ENCODE results near the gene ATP1A3.

ATP1A3 gene

GRCh38 chr19:41928754-41929535, 65.1 kb downstream of the ATP1A3 start:
- Histone ChIP-seq H3K23ac (ENCODE audit: low read length in 2 of 2) (peak overlapping the region in 1 of 2 experiments; percentile 0), H3K27ac (ENCODE audit: low read length, poor library complexity, severe bottlenecking) (no peak overlapping the region), H2BK15ac (ENCODE audit: low read depth, poor library complexity, severe bottlenecking) (no peak overlapping the region), H2AFZ (ENCODE audit: low read depth, low read length) (peak overlapping the region; percentile 32), H3K4me1 (ENCODE audit: control insufficient read depth, insufficient read depth, low read depth, low read length) (peaks cover 15% of the 10 kb centered on the region), H3K79me1 (replicated peaks; ENCODE audit: low read length, poor library complexity, severe bottlenecking) (no peaks in the 10 kb centered on the region), H4K91ac (ENCODE audit: low read length) (no peak overlapping the region), H3K4ac (ENCODE audit: low read depth in 1 of 2, low read length in 2 of 2) (no peak overlapping the region), H2BK120ac (ENCODE audit: low read depth, low read length) (no peak overlapping the region), H3K36me3 (ENCODE audit: control insufficient read depth in 1 of 2, insufficient read depth in 2 of 2, low read depth in 1 of 2, low read length in 2 of 2) (no peaks in the 10 kb centered on the region), H3K4me3 (ENCODE audit: insufficient read depth in 1 of 2, low read depth in 1 of 2, low read length in 2 of 2) (peak overlapping the region; percentile 33 to 46), H2BK12ac (ENCODE audit: low read length in 2 of 2) (peak overlapping the region in 1 of 2 experiments; percentile 3), H3K14ac (ENCODE audit: low read length in 2 of 2) (peak overlapping the region in 1 of 2 experiments; percentile 78), H3K9me3 (ENCODE audit: control insufficient read depth, low read length) (peaks cover 6% of the 10 kb centered on the region), H3K9ac (ENCODE audit: low read length) (no peak overlapping the region), H2AK5ac (ENCODE audit: low read length, severe bottlenecking) (no peak overlapping the region), H3K4me2 (ENCODE audit: low read length, poor library complexity, severe bottlenecking) (peak overlapping the region; percentile 56), H2BK5ac (ENCODE audit: low read depth, low read length, poor library complexity, severe bottlenecking) (no peak overlapping the region), H4K8ac (ENCODE audit: low read length) (no peak overlapping the region), H3K27me3 (ENCODE audit: control insufficient read depth in 1 of 2, insufficient read depth in 1 of 2, low read length in 2 of 2) (peaks cover 88 to 90% of the 10 kb centered on the region in 2 experiments), H3K18ac (ENCODE audit: low read depth in 1 of 2, low read length in 2 of 2) (peak overlapping the region in 1 of 2 experiments; percentile 54)
- WGBS, result 6% methylated on average over 28 of the region's 29 CpGs
- no peak for DNase-seq

- Histone ChIP-seq H4K91ac (ENCODE audit: low read length) (no peak within 1 kb of the TSS), H3K4me3 (ENCODE audit: insufficient read depth in 1 of 2, low read depth in 1 of 2, low read length in 2 of 2) (peak within 1 kb of the TSS; percentile 46 to 56), H3K9me3 (ENCODE audit: control insufficient read depth, low read length) (peaks cover 6% of the 10 kb centered on the region), H2BK12ac (ENCODE audit: low read length in 2 of 2) (peak within 1 kb of the TSS in 1 of 2 experiments; percentile 3), H2BK120ac (ENCODE audit: low read depth, low read length) (no peak within 1 kb of the TSS), H2BK5ac (ENCODE audit: low read depth, low read length, poor library complexity, severe bottlenecking) (no peak within 1 kb of the TSS), H2AK5ac (ENCODE audit: low read length, severe bottlenecking) (no peak within 1 kb of the TSS), H3K4ac (ENCODE audit: low read depth in 1 of 2, low read length in 2 of 2) (no peak within 1 kb of the TSS), H3K4me1 (ENCODE audit: control insufficient read depth, insufficient read depth, low read depth, low read length) (peaks cover 15% of the 10 kb centered on the region), H3K18ac (ENCODE audit: low read depth in 1 of 2, low read length in 2 of 2) (peak within 1 kb of the TSS in 1 of 2 experiments; percentile 54), H3K4me2 (ENCODE audit: low read length, poor library complexity, severe bottlenecking) (peak within 1 kb of the TSS; percentile 87), H3K9ac (ENCODE audit: low read length) (no peak within 1 kb of the TSS), H3K79me1 (replicated peaks; ENCODE audit: low read length, poor library complexity, severe bottlenecking) (no peaks in the 10 kb centered on the region), H2AFZ (ENCODE audit: low read depth, low read length) (peak within 1 kb of the TSS; percentile 55), H3K14ac (ENCODE audit: low read length in 2 of 2) (peak within 1 kb of the TSS in 1 of 2 experiments; percentile 78), H2BK15ac (ENCODE audit: low read depth, poor library complexity, severe bottlenecking) (no peak within 1 kb of the TSS), H3K27me3 (ENCODE audit: control insufficient read depth in 1 of 2, insufficient read depth in 1 of 2, low read length in 2 of 2) (peaks cover 85 to 86% of the 10 kb centered on the region in 2 experiments), H3K27ac (ENCODE audit: low read length, poor library complexity, severe bottlenecking) (no peak within 1 kb of the TSS), H3K23ac (ENCODE audit: low read length in 2 of 2) (peak within 1 kb of the TSS in 1 of 2 experiments; percentile 0), H4K8ac (ENCODE audit: low read length) (no peak within 1 kb of the TSS), H3K36me3 (ENCODE audit: control insufficient read depth in 1 of 2, insufficient read depth in 2 of 2, low read depth in 1 of 2, low read length in 2 of 2) (no peaks in the 10 kb centered on the region)
- DNase-seq, result no peak
- under 1% methylated on average over 36 of the region's 49 CpGs for WGBS
Measured at GRCh38 chr19:41928221-41928683, 65.8 kb downstream of the ATP1A3 start, which contains the start of gene ERFL. TSS of gene ERFL (minus strand) at chr19:41928449. CDS start at chr19:41912919, 15,530 bp downstream.

GRCh38 chr19:41927497-41928192, 66.4 kb downstream of the ATP1A3 start:
- DNase-seq, result no peak
- Histone ChIP-seq H2BK15ac (ENCODE audit: low read depth, poor library complexity, severe bottlenecking) (no peak overlapping the region), H4K91ac (ENCODE audit: low read length) (no peak overlapping the region), H2AK5ac (ENCODE audit: low read length, severe bottlenecking) (no peak overlapping the region), H3K9ac (ENCODE audit: low read length) (no peak overlapping the region), H4K8ac (ENCODE audit: low read length) (no peak overlapping the region), H3K4me1 (ENCODE audit: control insufficient read depth, insufficient read depth, low read depth, low read length) (peaks cover 15% of the 10 kb centered on the region), H2BK12ac (ENCODE audit: low read length in 2 of 2) (no peak overlapping the region), H3K79me1 (replicated peaks; ENCODE audit: low read length, poor library complexity, severe bottlenecking) (no peaks in the 10 kb centered on the region), H3K18ac (ENCODE audit: low read depth in 1 of 2, low read length in 2 of 2) (no peak overlapping the region), H3K4me2 (ENCODE audit: low read length, poor library complexity, severe bottlenecking) (peak overlapping the region; percentile 87), H3K27ac (ENCODE audit: low read length, poor library complexity, severe bottlenecking) (no peak overlapping the region), H3K9me3 (ENCODE audit: control insufficient read depth, low read length) (peaks cover 6% of the 10 kb centered on the region), H2BK120ac (ENCODE audit: low read depth, low read length) (no peak overlapping the region), H3K36me3 (ENCODE audit: control insufficient read depth in 1 of 2, insufficient read depth in 2 of 2, low read depth in 1 of 2, low read length in 2 of 2) (no peaks in the 10 kb centered on the region), H3K23ac (ENCODE audit: low read length in 2 of 2) (no peak overlapping the region), H3K27me3 (ENCODE audit: control insufficient read depth in 1 of 2, insufficient read depth in 1 of 2, low read length in 2 of 2) (peaks cover 86 to 88% of the 10 kb centered on the region in 2 experiments), H3K4me3 (ENCODE audit: insufficient read depth in 1 of 2, low read depth in 1 of 2, low read length in 2 of 2) (peak overlapping the region; percentile 45 to 56), H2BK5ac (ENCODE audit: low read depth, low read length, poor library complexity, severe bottlenecking) (no peak overlapping the region), H3K14ac (ENCODE audit: low read length in 2 of 2) (no peak overlapping the region), H3K4ac (ENCODE audit: low read depth in 1 of 2, low read length in 2 of 2) (no peak overlapping the region), H2AFZ (ENCODE audit: low read depth, low read length) (no peak overlapping the region)
- WGBS, result 4% methylated on average over 34 of the region's 43 CpGs
